Measurements from ENCODE around the gene PPP6R2. TPM values are rescaled to one million over a fixed set of nuclear protein-coding genes. Genes with fewer than 3 reads are reported as not detected.

Gene PPP6R2
- total RNA-seq, 6 experiments from 2014 or later = 41.9 to 47.0 (median 43.6) TPM

DNA sequence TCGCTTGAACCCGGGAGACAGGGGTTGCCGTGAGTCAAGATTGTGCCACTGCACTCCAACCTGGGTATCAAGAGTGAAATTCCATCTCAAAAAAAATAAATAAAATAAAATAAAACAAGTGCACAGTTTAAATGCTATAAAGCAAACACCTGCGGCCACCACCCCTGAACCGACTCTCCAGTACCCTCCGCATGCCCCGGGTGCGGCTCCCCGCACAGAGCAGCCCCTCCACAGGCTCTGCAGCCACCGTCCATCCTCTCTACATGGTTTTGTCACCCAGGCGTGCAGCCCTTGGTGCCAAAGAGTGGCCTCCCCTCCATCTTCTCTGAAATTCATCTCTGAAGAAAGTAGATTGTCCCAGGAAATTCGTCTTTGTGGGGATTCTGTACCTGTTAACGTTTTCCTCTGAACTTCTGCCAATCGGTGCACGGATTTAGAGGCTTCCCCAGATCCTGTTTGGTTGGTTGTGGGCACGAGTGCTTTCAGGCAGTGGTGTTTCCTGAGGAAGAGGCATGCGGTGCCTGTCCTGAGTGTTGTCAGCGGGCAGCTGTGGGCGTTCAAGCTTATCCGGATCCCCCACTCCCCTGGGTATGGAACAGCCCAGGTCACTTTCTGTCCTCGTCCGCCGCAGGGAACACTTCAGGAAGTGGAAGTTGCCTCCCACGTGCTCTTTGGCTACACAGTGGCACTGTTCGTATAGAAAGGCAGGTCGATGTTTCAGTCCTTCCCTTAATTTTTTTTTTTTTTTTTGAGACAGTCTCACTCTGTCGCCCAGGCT, 147.6 kb downstream of the PPP6R2 start:
- TF ChIP-seq, protein P1, sequence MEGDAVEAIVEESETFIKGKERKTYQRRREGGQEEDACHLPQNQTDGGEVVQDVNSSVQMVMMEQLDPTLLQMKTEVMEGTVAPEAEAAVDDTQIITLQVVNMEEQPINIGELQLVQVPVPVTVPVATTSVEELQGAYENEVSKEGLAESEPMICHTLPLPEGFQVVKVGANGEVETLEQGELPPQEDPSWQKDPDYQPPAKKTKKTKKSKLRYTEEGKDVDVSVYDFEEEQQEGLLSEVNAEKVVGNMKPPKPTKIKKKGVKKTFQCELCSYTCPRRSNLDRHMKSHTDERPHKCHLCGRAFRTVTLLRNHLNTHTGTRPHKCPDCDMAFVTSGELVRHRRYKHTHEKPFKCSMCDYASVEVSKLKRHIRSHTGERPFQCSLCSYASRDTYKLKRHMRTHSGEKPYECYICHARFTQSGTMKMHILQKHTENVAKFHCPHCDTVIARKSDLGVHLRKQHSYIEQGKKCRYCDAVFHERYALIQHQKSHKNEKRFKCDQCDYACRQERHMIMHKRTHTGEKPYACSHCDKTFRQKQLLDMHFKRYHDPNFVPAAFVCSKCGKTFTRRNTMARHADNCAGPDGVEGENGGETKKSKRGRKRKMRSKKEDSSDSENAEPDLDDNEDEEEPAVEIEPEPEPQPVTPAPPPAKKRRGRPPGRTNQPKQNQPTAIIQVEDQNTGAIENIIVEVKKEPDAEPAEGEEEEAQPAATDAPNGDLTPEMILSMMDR (IDR thresholded peaks at IDR 0.05) = no peak
- H3K36me3 Mint-ChIP-seq (ENCODE audit: low read depth) = no peaks in the 10 kb centered on the region
- DNase-seq = no peak
- H3K4me1 Mint-ChIP-seq (ENCODE audit: low read depth) = peaks cover 13% of the 10 kb centered on the region
- peaks cover 6% of the 10 kb centered on the region for H3K27me3 Mint-ChIP-seq (ENCODE audit: insufficient read depth)
- H3K9me3 Mint-ChIP-seq = no peaks in the 10 kb centered on the region
- H3K27ac Mint-ChIP-seq = no peak overlapping the region
- no peak overlapping the region for H3K4me3 Mint-ChIP-seq

Other genes starting within 250 kb of the PPP6R2 start
- gene PANX2, start 172.6 kb upstream of the PPP6R2 start, total RNA-seq (2021; fragmentation: NEBNext Ultra II Directional; extraction: Animal tissue kit (Norgen Biotek cat#: 25700)) = 1 to 10 TPM; 1.2 to 2.3 (median 1.3) TPM
- 10 to 100 TPM; 25.0 to 36.0 (median 27.6) TPM for gene TRABD, start 157.4 kb upstream of the PPP6R2 start, total RNA-seq (2021; fragmentation: NEBNext Ultra II Directional; extraction: Animal tissue kit (Norgen Biotek cat#: 25700))
- gene SELENOO, start 142.3 kb upstream of the PPP6R2 start, total RNA-seq (2021; fragmentation: NEBNext Ultra II Directional; extraction: Animal tissue kit (Norgen Biotek cat#: 25700)) = 10 to 100 TPM; 14.4 to 18.0 (median 16.0) TPM
- 10 to 100 TPM; 20.1 to 26.8 (median 21.7) TPM for gene TUBGCP6, start 98.3 kb upstream of the PPP6R2 start, total RNA-seq (2021; fragmentation: NEBNext Ultra II Directional; extraction: Animal tissue kit (Norgen Biotek cat#: 25700))
- gene HDAC10, start 92.1 kb upstream of the PPP6R2 start, total RNA-seq (2021; fragmentation: NEBNext Ultra II Directional; extraction: Animal tissue kit (Norgen Biotek cat#: 25700)) = 10 to 100 TPM; 24.2 to 30.9 (median 28.9) TPM
- 10 to 100 TPM; 31.4 to 39.5 (median 34.1) TPM for gene MAPK12, start 81.6 kb upstream of the PPP6R2 start, total RNA-seq (2021; fragmentation: NEBNext Ultra II Directional; extraction: Animal tissue kit (Norgen Biotek cat#: 25700))
- 10 to 100 TPM in 1 of 6 experiments, 1 to 10 TPM in 5; 6.0 to 10.2 (median 7.8) TPM for gene MAPK11, start 72.9 kb upstream of the PPP6R2 start, total RNA-seq (2021; fragmentation: NEBNext Ultra II Directional; extraction: Animal tissue kit (Norgen Biotek cat#: 25700))
- gene PLXNB2, start 35.7 kb upstream of the PPP6R2 start, total RNA-seq (2021; fragmentation: NEBNext Ultra II Directional; extraction: Animal tissue kit (Norgen Biotek cat#: 25700)) = 100 to 1,000 TPM; 280 to 370 (median 291) TPM
- 1 to 10 TPM; 1.4 to 2.5 (median 1.9) TPM for gene DENND6B, start 16.3 kb upstream of the PPP6R2 start, total RNA-seq (2021; fragmentation: NEBNext Ultra II Directional; extraction: Animal tissue kit (Norgen Biotek cat#: 25700))
- 10 to 100 TPM; 63.9 to 76.7 (median 71.2) TPM for gene SBF1, start 131.7 kb downstream of the PPP6R2 start, total RNA-seq (2021; fragmentation: NEBNext Ultra II Directional; extraction: Animal tissue kit (Norgen Biotek cat#: 25700))
- gene ADM2, start 138.2 kb downstream of the PPP6R2 start, total RNA-seq (2021; fragmentation: NEBNext Ultra II Directional; extraction: Animal tissue kit (Norgen Biotek cat#: 25700)) = 1 to 10 TPM in 5 of 6 experiments, under 1 TPM in 1; 0.91 to 3.4 (median 1.2) TPM
- not detected for gene MIOX, start 143.5 kb downstream of the PPP6R2 start, total RNA-seq (2021; fragmentation: NEBNext Ultra II Directional; extraction: Animal tissue kit (Norgen Biotek cat#: 25700))
- gene LMF2, start 164.4 kb downstream of the PPP6R2 start, total RNA-seq (2021; fragmentation: NEBNext Ultra II Directional; extraction: Animal tissue kit (Norgen Biotek cat#: 25700)) = 100 to 1,000 TPM; 110 to 133 (median 118) TPM
- 10 to 100 TPM; 31.7 to 54.1 (median 50.0) TPM for gene NCAPH2, start 164.9 kb downstream of the PPP6R2 start, total RNA-seq (2021; fragmentation: NEBNext Ultra II Directional; extraction: Animal tissue kit (Norgen Biotek cat#: 25700))
- gene SCO2, start 182.3 kb downstream of the PPP6R2 start, total RNA-seq (2021; fragmentation: NEBNext Ultra II Directional; extraction: Animal tissue kit (Norgen Biotek cat#: 25700)) = 10 to 100 TPM in 2 of 6 experiments, 1 to 10 TPM in 4; 2.7 to 11.1 (median 9.7) TPM
- 1 to 10 TPM in 5 of 6 experiments, under 1 TPM in 1; 0.95 to 2.1 (median 1.3) TPM for gene TYMP, start 186.7 kb downstream of the PPP6R2 start, total RNA-seq (2021; fragmentation: NEBNext Ultra II Directional; extraction: Animal tissue kit (Norgen Biotek cat#: 25700))
- under 1 TPM in 1 of 6 experiments, not detected in 5; 0.05 TPM for gene KLHDC7B, start 202.6 kb downstream of the PPP6R2 start, total RNA-seq (2021; fragmentation: NEBNext Ultra II Directional; extraction: Animal tissue kit (Norgen Biotek cat#: 25700))
- gene SYCE3, start 219.6 kb downstream of the PPP6R2 start, total RNA-seq (2021; fragmentation: NEBNext Ultra II Directional; extraction: Animal tissue kit (Norgen Biotek cat#: 25700)) = not detected
- 1 to 10 TPM in 5 of 6 experiments, under 1 TPM in 1; 0.82 to 3.0 (median 1.5) TPM for gene CPT1B, start 235.1 kb downstream of the PPP6R2 start, total RNA-seq (2021; fragmentation: NEBNext Ultra II Directional; extraction: Animal tissue kit (Norgen Biotek cat#: 25700))
- gene CHKB, start 239.5 kb downstream of the PPP6R2 start, total RNA-seq (2021; fragmentation: NEBNext Ultra II Directional; extraction: Animal tissue kit (Norgen Biotek cat#: 25700)) = 10 to 100 TPM; 21.1 to 26.2 (median 25.2) TPM